Mesendoderm (in vitro differentiated cells): ENCODE measurements around the gene TP53BP2.
"Not testable (repeated sequence)": the region's sequence is repeated elsewhere in the genome, so short reads cannot be mapped to it uniquely, and the experiment has no call there.

Experiments
- DNase-seq: peaks from one replicate; pipeline ENCODE4 v3.0.0; 2013
- H2AK5ac ChIP-seq: 2 replicates; pipeline ENCODE4 v1.6.1; 2013; ENCODE audit warnings: low read length, inconsistent platforms
- H2BK120ac ChIP-seq: 2 replicates; pipeline ENCODE4 v1.6.1; 2013; ENCODE audit warnings: low read depth, mild to moderate bottlenecking, low read length, moderate library complexity, mixed read lengths
- H2BK15ac ChIP-seq: replicated peaks from 2 replicates; pipeline ENCODE4 v1.6.1; 2013; ENCODE audit warnings: low read depth, mild to moderate bottlenecking, moderate library complexity
- H2BK5ac ChIP-seq: 2 replicates; pipeline ENCODE4 v1.6.1; 2013; ENCODE audit warnings: low read length, inconsistent platforms
- H3K18ac ChIP-seq: 2 replicates; pipeline ENCODE4 v1.6.1; 2013; ENCODE audit warnings: mild to moderate bottlenecking, low read length, mixed read lengths
- H3K23ac ChIP-seq: one replicate; pipeline ENCODE4 v1.6.1; 2013; ENCODE audit warnings: low read length
- H3K27ac ChIP-seq: 2 replicates; pipeline ENCODE4 v1.5.1; 2013; ENCODE audit warnings: low read depth, mild to moderate bottlenecking, inconsistent platforms, low read length, moderate library complexity
- H3K27me3 ChIP-seq: 2 replicates; pipeline ENCODE4 v1.6.1; 2013; ENCODE audit warnings: low read length, control low read depth, mild to moderate bottlenecking, inconsistent platforms; ENCODE audit not compliant: insufficient read depth, poor library complexity
- H3K36me3 ChIP-seq: 2 replicates; pipeline ENCODE4 v1.6.1; 2013; ENCODE audit warnings: low read length, inconsistent platforms; ENCODE audit not compliant: control insufficient read depth, insufficient read depth
- H3K4ac ChIP-seq: one replicate; pipeline ENCODE4 v1.6.1; 2013; ENCODE audit warnings: low read depth, mild to moderate bottlenecking, low read length, moderate library complexity
- H3K4me1 ChIP-seq: 2 replicates; pipeline ENCODE4 v1.6.1; 2013; ENCODE audit warnings: low read depth, low read length, inconsistent platforms; ENCODE audit not compliant: control insufficient read depth
- H3K4me2 ChIP-seq: 2 replicates; pipeline ENCODE4 v1.6.1; 2013; ENCODE audit warnings: low read length
- H3K4me3 ChIP-seq: 2 replicates; pipeline ENCODE4 v1.5.1; 2013; ENCODE audit warnings: mild to moderate bottlenecking, low read length
- H3K56ac ChIP-seq: one replicate; pipeline ENCODE4 v1.6.1; 2013; ENCODE audit warnings: low read length
- H3K79me1 ChIP-seq: 2 replicates; pipeline ENCODE4 v1.6.1; 2013; ENCODE audit warnings: low read length, inconsistent platforms
- H3K79me2 ChIP-seq: 2 replicates; pipeline ENCODE4 v1.6.1; 2013; ENCODE audit warnings: mild to moderate bottlenecking, low read length; ENCODE audit not compliant: control insufficient read depth, insufficient read depth
- H3K9ac ChIP-seq: 2 replicates; pipeline ENCODE4 v1.6.1; 2013; ENCODE audit warnings: low read length, inconsistent platforms
- H4K5ac ChIP-seq: one replicate; pipeline ENCODE4 v1.6.1; 2013; ENCODE audit warnings: low read length
- H4K8ac ChIP-seq: one replicate; pipeline ENCODE4 v1.6.1; 2013; ENCODE audit warnings: low read depth, mild to moderate bottlenecking, control low read depth, low read length, moderate library complexity
- WGBS: extraction: QIAGEN DNeasy Blood & Tissue Kit; methylation state at CpG from one replicate; pipeline ENCODE4 v1.1.7; 2013; ENCODE audit warnings: low lambda C conversion rate, missing lambda C conversion rate; ENCODE audit not compliant: insufficient coverage; ENCODE audit errors: extremely low coverage; 5-methylcytosine and 5-hydroxymethylcytosine counted together

TP53BP2 gene

GRCh38 chr1:223738465-223739365 lies 107.0 kb downstream of the TP53BP2 start:
- H3K27ac ChIP-seq: no peak overlapping the region

GRCh38 chr1:223737342-223737741 lies 108.4 kb downstream of the TP53BP2 start:
- Histone ChIP-seq H3K79me2 (no peaks in the 10 kb centered on the region), H4K5ac (no peak overlapping the region), H3K18ac (no peak overlapping the region), H2BK5ac (no peak overlapping the region), H3K27ac (no peak overlapping the region), H2BK120ac (no peak overlapping the region), H3K36me3 (no peaks in the 10 kb centered on the region), H3K79me1 (no peaks in the 10 kb centered on the region), H4K8ac (no peak overlapping the region), H3K27me3 (no peaks in the 10 kb centered on the region), H3K4me3 (no peak overlapping the region), H3K4me2 (no peak overlapping the region), H2AK5ac (no peak overlapping the region), H2BK15ac (no peak overlapping the region), H3K9ac (no peak overlapping the region), H3K4me1 (peaks cover 5% of the 10 kb centered on the region), H3K56ac (no peak overlapping the region), H3K23ac (no peak overlapping the region), H3K4ac (no peak overlapping the region)
- WGBS: no CpG with 5 or more reads among the region's 7 CpGs
- peak; percentile 64 for DNase-seq

More at GRCh38 chr1:223738465-223739365, 107.0 kb downstream of the TP53BP2 start:
- DNase-seq: no peak
- WGBS: no CpG with 5 or more reads among the region's 14 CpGs
- Histone ChIP-seq H2AK5ac (no peak overlapping the region), H3K18ac (no peak overlapping the region), H3K23ac (no peak overlapping the region), H3K4me2 (no peak overlapping the region), H3K36me3 (no peaks in the 10 kb centered on the region), H2BK5ac (no peak overlapping the region), H3K79me1 (no peaks in the 10 kb centered on the region), H4K5ac (no peak overlapping the region), H3K4me1 (peaks cover 2% of the 10 kb centered on the region), H2BK120ac (no peak overlapping the region), H3K56ac (no peak overlapping the region), H3K79me2 (no peaks in the 10 kb centered on the region), H3K9ac (no peak overlapping the region), H3K4ac (no peak overlapping the region), H3K27me3 (no peaks in the 10 kb centered on the region), H3K4me3 (no peak overlapping the region), H4K8ac (no peak overlapping the region), H2BK15ac (no peak overlapping the region)

GRCh38 chr1:223736638-223737037 lies 109.1 kb downstream of the TP53BP2 start:
- DNase-seq, H3K4ac ChIP-seq, H4K8ac ChIP-seq, H2BK5ac ChIP-seq, H2BK15ac ChIP-seq, H4K5ac ChIP-seq, H3K18ac ChIP-seq, H3K9ac ChIP-seq, H3K36me3 ChIP-seq, H3K4me3 ChIP-seq, H3K4me2 ChIP-seq, H3K79me1 ChIP-seq, H3K27ac ChIP-seq, H3K56ac ChIP-seq, H3K4me1 ChIP-seq, H3K27me3 ChIP-seq, H2AK5ac ChIP-seq, H2BK120ac ChIP-seq, H3K79me2 ChIP-seq, H3K23ac ChIP-seq: not testable (repeated sequence)
- no CpG with 5 or more reads among the region's 5 CpGs for WGBS

GRCh38 chr1:223733898-223734852 lies 111.6 kb downstream of the TP53BP2 start:
- no CpG with 5 or more reads among the region's 20 CpGs for WGBS
- no peak overlapping the region for H4K8ac ChIP-seq
- no peak overlapping the region for H2AK5ac ChIP-seq
- no peak overlapping the region for H2BK5ac ChIP-seq
- no peak overlapping the region for H3K4me2 ChIP-seq
- no peak overlapping the region for H2BK120ac ChIP-seq
- H3K79me1 ChIP-seq: peaks cover 2% of the 10 kb centered on the region
- no peak overlapping the region for H2BK15ac ChIP-seq
- H3K4me3 ChIP-seq: no peak overlapping the region
- no peaks in the 10 kb centered on the region for H3K36me3 ChIP-seq
- no peak overlapping the region for H3K27ac ChIP-seq
- no peak for DNase-seq
- no peak overlapping the region for H4K5ac ChIP-seq
- H3K56ac ChIP-seq: no peak overlapping the region
- H3K9ac ChIP-seq: no peak overlapping the region
- peaks cover 5% of the 10 kb centered on the region for H3K4me1 ChIP-seq
- no peak overlapping the region for H3K4ac ChIP-seq
- H3K27me3 ChIP-seq: no peaks in the 10 kb centered on the region
- no peak overlapping the region for H3K23ac ChIP-seq
- H3K79me2 ChIP-seq: no peaks in the 10 kb centered on the region
- no peak overlapping the region for H3K18ac ChIP-seq

- Histone ChIP-seq H3K4me1 (peaks cover 5% of the 10 kb centered on the region), H3K56ac (peak overlapping the region; percentile 52), H4K5ac (no peak overlapping the region), H2AK5ac (no peak overlapping the region), H3K23ac (no peak overlapping the region), H2BK5ac (no peak overlapping the region), H3K18ac (no peak overlapping the region), H3K9ac (no peak overlapping the region), H2BK15ac (no peak overlapping the region), H3K27me3 (no peaks in the 10 kb centered on the region), H3K36me3 (no peaks in the 10 kb centered on the region), H4K8ac (no peak overlapping the region), H3K4ac (no peak overlapping the region), H3K79me1 (peaks cover 2% of the 10 kb centered on the region), H3K4me2 (no peak overlapping the region), H3K79me2 (no peaks in the 10 kb centered on the region), H3K4me3 (no peak overlapping the region), H2BK120ac (no peak overlapping the region), H3K27ac (no peak overlapping the region)
- no CpG with 5 or more reads among the region's 6 CpGs for WGBS
- no peak for DNase-seq
Observed at GRCh38 chr1:223732993-223733798, 112.6 kb downstream of the TP53BP2 start.
